Astrocyte (in vitro differentiated cells and primary cell): Measurements from ENCODE around the gene DYNLT3.

Experiments used
- EZH2 ChIP-seq: IDR thresholded peaks from 2 replicates; pipeline ENCODE4 v1.6.1; 2012; ENCODE audit warnings: mild to moderate bottlenecking, low read length, inconsistent platforms; ENCODE audit not compliant: insufficient read depth
- TF ChIP-seq, protein P1 (sequence below): IDR thresholded peaks from 2 replicates; pipeline ENCODE4 v1.5.1; 2011; ENCODE audit warnings: low read depth, mild to moderate bottlenecking, inconsistent platforms, low read length, moderate library complexity; ENCODE audit not compliant: insufficient read depth

GRCh38 chrX:37854748-37855147 lies 7.4 kb upstream of the DYNLT3 start:
- TF ChIP-seq, protein P1, sequence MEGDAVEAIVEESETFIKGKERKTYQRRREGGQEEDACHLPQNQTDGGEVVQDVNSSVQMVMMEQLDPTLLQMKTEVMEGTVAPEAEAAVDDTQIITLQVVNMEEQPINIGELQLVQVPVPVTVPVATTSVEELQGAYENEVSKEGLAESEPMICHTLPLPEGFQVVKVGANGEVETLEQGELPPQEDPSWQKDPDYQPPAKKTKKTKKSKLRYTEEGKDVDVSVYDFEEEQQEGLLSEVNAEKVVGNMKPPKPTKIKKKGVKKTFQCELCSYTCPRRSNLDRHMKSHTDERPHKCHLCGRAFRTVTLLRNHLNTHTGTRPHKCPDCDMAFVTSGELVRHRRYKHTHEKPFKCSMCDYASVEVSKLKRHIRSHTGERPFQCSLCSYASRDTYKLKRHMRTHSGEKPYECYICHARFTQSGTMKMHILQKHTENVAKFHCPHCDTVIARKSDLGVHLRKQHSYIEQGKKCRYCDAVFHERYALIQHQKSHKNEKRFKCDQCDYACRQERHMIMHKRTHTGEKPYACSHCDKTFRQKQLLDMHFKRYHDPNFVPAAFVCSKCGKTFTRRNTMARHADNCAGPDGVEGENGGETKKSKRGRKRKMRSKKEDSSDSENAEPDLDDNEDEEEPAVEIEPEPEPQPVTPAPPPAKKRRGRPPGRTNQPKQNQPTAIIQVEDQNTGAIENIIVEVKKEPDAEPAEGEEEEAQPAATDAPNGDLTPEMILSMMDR, result no peak
- TF ChIP-seq EZH2, result no peak
